HepG2 (cell line): ENCODE results near the gene TMEM53. TPM values are rescaled to one million over a fixed set of nuclear protein-coding genes. Genes with fewer than 3 reads are reported as not detected.

Experiments
- ATAC-seq: fragments of 200-7000 bp; cut with Tn5 transposase; 3 replicates; pipeline ENCODE4 v1.9.1; 2020; ENCODE audit warnings: mild to moderate bottlenecking, moderate library complexity
- BruUV-seq: library from RNA; stranded (reverse); fragments of 400-500 nt; replicated peaks from 2 replicates; lab custom pipeline; 2021; lab: Mats Ljungman, UMichigan
- CTCF ChIA-PET: fragments of 300-600 bp; formaldehyde crosslinking; extraction: SDS; loops from one replicate; lab custom pipeline; 2021; ENCODE audit warnings: low total read pairs, inconsistent platforms, low intra/inter-chr PET ratio; lab: Yijun Ruan, JAX
- POLR2A ChIA-PET: fragments of 350-600 bp; sonication (Branson Sonifier 250); formaldehyde crosslinking; loops from one replicate; lab custom pipeline; 2020; ENCODE audit warnings: antibody characterized with exemption, inconsistent platforms; lab: Yijun Ruan, JAX
- DNase-seq: peaks from one replicate; pipeline ENCODE4 v3.0.0-alpha.2; 2015; ENCODE audit warnings: low spot score
- FAIRE-seq: peaks from 3 replicates; lab custom pipeline; 2011; peaks lifted over from hg19 to GRCh38; lab: Jason Lieb, UNC
- H2AFZ ChIP-seq: one replicate; pipeline ENCODE4 v1.6.1; 2011; ENCODE audit warnings: low read length, inconsistent platforms
- H3K27ac ChIP-seq: fragments of 300-600 bp; 3 replicates; pipeline ENCODE4 v1.8.0; 2011; ENCODE audit warnings: mixed run types, mild to moderate bottlenecking, mixed read lengths, low read length, inconsistent platforms; ENCODE audit not compliant: insufficient read depth; ENCODE audit errors: extremely low read length
- H3K27me3 ChIP-seq, 2 experiments: fragments of 200-600 bp in 1 of 2; 2 replicates in 1 of 2; 3 replicates in 1 of 2; pipeline versions ENCODE4 v1.6.0 to v1.8.0; 2011; ENCODE audit warnings: low read length in 2 of 2, mild to moderate bottlenecking in 2 of 2, moderate library complexity in 2 of 2, inconsistent platforms in 1 of 2; ENCODE audit not compliant: insufficient read depth in 2 of 2, control insufficient read depth in 1 of 2
- H3K36me3 ChIP-seq, 2 experiments: fragments of 200-600 bp in 1 of 2; replicated peaks in 1 of 2; 2 replicates in 1 of 2; 3 replicates in 1 of 2; pipeline versions ENCODE4 v1.5.1 to v1.8.0; 2011; ENCODE audit warnings: low read length in 2 of 2, inconsistent platforms in 1 of 2; ENCODE audit not compliant: insufficient read depth in 2 of 2, control insufficient read depth in 1 of 2
- H3K4me1 ChIP-seq: 2 replicates; pipeline ENCODE4 v1.5.1; 2012; ENCODE audit warnings: low read length, inconsistent platforms; ENCODE audit not compliant: insufficient read depth
- H3K4me2 ChIP-seq: 2 replicates; pipeline ENCODE4 v1.6.0; 2011; ENCODE audit warnings: low read depth, low read length, inconsistent platforms
- H3K4me3 ChIP-seq, 3 experiments: fragments of 200-600 bp in 1 of 3; sonication (generic), shearing (Covaris generic) in 1 of 3; replicated peaks in 1 of 3; 2 replicates each; pipeline ENCODE4 v1.5.1; 2011 to 2016; ENCODE audit warnings: low read length in 3 of 3, inconsistent platforms in 2 of 3, low read depth in 2 of 3, mild to moderate bottlenecking in 2 of 3, control low read depth in 1 of 3, mixed read lengths in 1 of 3; ENCODE audit not compliant: insufficient read depth in 1 of 3
- H3K79me2 ChIP-seq: one replicate; pipeline ENCODE4 v1.6.1; 2011; ENCODE audit warnings: low read length, inconsistent platforms; ENCODE audit not compliant: insufficient read depth
- H3K9ac ChIP-seq: 2 replicates; pipeline ENCODE4 v1.6.0; 2011; ENCODE audit warnings: mild to moderate bottlenecking, low read depth, low read length, inconsistent platforms; ENCODE audit not compliant: insufficient read depth
- H3K9me3 ChIP-seq: 2 replicates; pipeline ENCODE4 v1.5.1; 2012; ENCODE audit warnings: mild to moderate bottlenecking, low read length
- H4K20me1 ChIP-seq: 2 replicates; pipeline ENCODE4 v1.6.0; 2011; ENCODE audit warnings: inconsistent platforms, mild to moderate bottlenecking, low read length, moderate library complexity; ENCODE audit not compliant: insufficient read depth
- FOXJ3 ChIP-seq: sonication (generic); formaldehyde crosslinking; IDR thresholded peaks from 2 replicates; pipeline ENCODE4 v1.4.0; 2020; ENCODE audit warnings: missing genetic modification reagents, mild to moderate bottlenecking, borderline replicate concordance
- HES4 ChIP-seq: sonication (generic); formaldehyde crosslinking; IDR thresholded peaks from 2 replicates; pipeline ENCODE4 v1.9.0; 2021; ENCODE audit warnings: mild to moderate bottlenecking, missing genetic modification reagents, borderline replicate concordance
- HNF4G ChIP-seq, 2 experiments: sonication (generic) in 1 of 2; formaldehyde crosslinking in 1 of 2; IDR thresholded peaks; 2 replicates each; pipeline versions ENCODE4 v1.4.0 to v1.6.1; 2011 to 2020; ENCODE audit warnings: borderline replicate concordance in 2 of 2, low read depth in 2 of 2, mild to moderate bottlenecking in 2 of 2, low read length in 1 of 2, missing genetic modification reagents in 1 of 2, moderate library complexity in 1 of 2
- KDM3A ChIP-seq: IDR thresholded peaks from 2 replicates; pipeline ENCODE4 v1.6.1; 2018; ENCODE audit warnings: low read depth, missing compliant biosample characterization
- MAFF ChIP-seq: IDR thresholded peaks from 2 replicates; pipeline ENCODE4 v1.6.1; 2011; ENCODE audit warnings: low read depth, low read length, improper control_type of control experiment
- MED13 ChIP-seq: sonication (generic); formaldehyde crosslinking; IDR thresholded peaks from 2 replicates; pipeline ENCODE4 v1.5.0; 2020; ENCODE audit warnings: missing genetic modification reagents
- MEIS2 ChIP-seq: sonication (generic); formaldehyde crosslinking; IDR thresholded peaks from 2 replicates; pipeline ENCODE4 v1.9.0; 2021; ENCODE audit warnings: mild to moderate bottlenecking, missing genetic modification reagents
- NFE2 ChIP-seq: sonication (generic); formaldehyde crosslinking; IDR thresholded peaks from 2 replicates; pipeline ENCODE4 v1.4.0; 2020; ENCODE audit warnings: missing genetic modification reagents
- NFE2L2 ChIP-seq: fragments of 150-350 bp; IDR thresholded peaks from 2 replicates; pipeline ENCODE4 v1.6.1; 2014; ENCODE audit warnings: low read length
- NR2F2 ChIP-seq: IDR thresholded peaks from 2 replicates; pipeline ENCODE4 v1.6.1; 2012; ENCODE audit warnings: low read depth, inconsistent platforms, borderline replicate concordance
- ZNF251 ChIP-seq: sonication (generic); formaldehyde crosslinking; IDR thresholded peaks from 2 replicates; pipeline ENCODE4 v1.9.0; 2021; ENCODE audit warnings: mild to moderate bottlenecking, missing genetic modification reagents
- ZNF616 ChIP-seq: sonication (generic); formaldehyde crosslinking; IDR thresholded peaks from 2 replicates; pipeline ENCODE4 v1.5.0; 2020; ENCODE audit warnings: low read depth, mild to moderate bottlenecking, missing genetic modification reagents
- WGBS: methylation state at CpG from one replicate; pipeline ENCODE4 v1.1.6; 2017; ENCODE audit warnings: low lambda C conversion rate; 5-methylcytosine and 5-hydroxymethylcytosine counted together
- in situ Hi-C: cut with HindIII; loops from 2 replicates; pipeline ENCODE4 v1.10.0; 2017; ENCODE audit warnings: low pct_unique_long_range_greater_than_20kb; ENCODE audit not compliant: extremely low pct_ligation_motif_present
- intact Hi-C: fragments of 100-400 bp; cut with micrococcal nuclease; formaldehyde crosslinking; loops from one replicate; pipeline ENCODE4 v1.10.0; 2022; ENCODE audit not compliant: unreplicated experiment
- polyA plus RNA-seq, 8 experiments: library from polyadenylated mRNA; depleted of rRNA in 3 of 8; stranded (reverse) in 7 of 8; unstranded in 1 of 8; fragments of >200 nt; fragmentation: Illumina TruSeq in 4 of 8; extraction: Trizol in 4 of 8; gene quantifications; 2 replicates each; pipeline versions ENCODE4 v1.2.1 to v1.2.3, GENCODE V29; 2011 to 2016; ENCODE audit warnings: low read depth in 4 of 8, missing spikeins in 1 of 8, mixed read lengths in 1 of 8; ENCODE audit not compliant: insufficient read depth in 1 of 8
- total RNA-seq, 5 experiments: library from RNA; depleted of rRNA; stranded (reverse); fragments of >200 nt; fragmentation: Illumina TruSeq; extraction: Trizol; gene quantifications; 2 replicates each; pipeline ENCODE4 v1.2.3, GENCODE V29; 2016; ENCODE audit warnings: low read depth in 1 of 5
- TF ChIP-seq, protein P1 (sequence below): sonication (generic); formaldehyde crosslinking; IDR thresholded peaks from 2 replicates; pipeline ENCODE4 v1.5.0; 2020; ENCODE audit warnings: mild to moderate bottlenecking, missing genetic modification reagents
- TF ChIP-seq, protein P2 (sequence below): IDR thresholded peaks from 2 replicates; pipeline ENCODE4 v1.6.1; 2016; ENCODE audit warnings: low read depth, control low read depth
- TF ChIP-seq, protein P3 (sequence below): IDR thresholded peaks from 2 replicates; pipeline ENCODE4 v1.6.1; 2016

TMEM53 gene
- total and polyA plus RNA-seq, 2 of the 13 experiments (the other 11 are each of a cell fraction or from before 2014, with no cell fraction given): 12.6 to 20.2 TPM

DNA sequence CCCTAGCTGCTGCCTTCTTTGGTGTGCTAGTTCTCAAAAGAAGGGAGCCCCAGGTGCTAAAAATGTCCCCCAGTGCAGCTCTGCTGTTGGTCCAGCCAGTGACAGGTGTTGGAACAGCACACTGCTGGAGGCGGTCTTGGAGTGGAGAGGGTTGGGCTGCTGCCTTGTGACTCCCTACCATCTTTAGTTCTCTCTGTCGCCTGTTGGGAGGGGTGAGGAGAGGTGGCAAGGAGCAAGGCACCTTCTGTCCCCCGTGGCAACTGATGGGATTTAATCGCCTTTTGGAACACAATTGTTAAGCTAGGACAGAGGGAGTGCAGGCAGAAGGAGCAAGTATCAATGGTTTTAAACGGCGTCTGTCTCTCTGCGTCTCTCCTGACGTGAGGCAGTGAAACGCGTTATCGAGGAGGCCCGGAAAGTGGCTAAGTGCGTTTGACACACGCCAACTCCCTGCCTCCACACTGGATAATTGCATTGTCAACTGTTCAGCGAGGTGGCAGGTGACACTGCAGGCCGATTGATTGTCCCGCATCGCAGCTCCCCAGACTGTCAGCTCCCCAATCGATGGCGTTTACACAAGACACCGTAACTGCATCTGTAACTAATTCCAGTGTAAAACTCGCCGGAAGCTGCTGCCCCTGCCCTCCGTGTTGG is 34.0 kb downstream of the TMEM53 start:
- BruUV-seq: no TSS peak
- ChIA-PET POLR2A (interaction anchor here (1.1 to 2.2 kb wide), 3 partner anchors 9 to 34 kb away, joined by 3 to 14 read pairs (median 5); partner anchors contain the start of genes ARMH1 and TMEM53), CTCF (no interaction called here)
- H3K36me3 ChIP-seq: peaks cover 59 to 94% of the 10 kb centered on the region in 2 experiments
- H3K4me2 ChIP-seq: no peak overlapping the region
- intact Hi-C loops: no loop called here
- WGBS: 96% methylated on average over 24 of the region's 24 CpGs
- H3K9ac ChIP-seq: no peak overlapping the region
- no peaks in the 10 kb centered on the region for H3K79me2 ChIP-seq
- H4K20me1 ChIP-seq: no peaks in the 10 kb centered on the region
- DNase-seq (no peak), ATAC-seq (no peak), FAIRE-seq (no peak)
- H2AFZ ChIP-seq: no peak overlapping the region
- TF ChIP-seq MAFF (no peak), FOXJ3 (CRISPR knock-in tag) (no peak), NFE2L2 (no peak), NFE2 (CRISPR knock-in tag) (no peak), MED13 (CRISPR knock-in tag) (no peak), MEIS2 (CRISPR knock-in tag) (no peak), ZNF616 (CRISPR knock-in tag) (no peak), ZNF251 (CRISPR knock-in tag) (no peak), HES4 (CRISPR knock-in tag) (no peak), KDM3A (CRISPR knock-in tag) (no peak), NR2F2 (no peak), HNF4G (IDR thresholded peaks at IDR 0.05; ENCODE audit: borderline replicate concordance, low read depth, low read length) (no peak), HNF4G (CRISPR knock-in tag; IDR thresholded peaks at IDR 0.05; ENCODE audit: borderline replicate concordance, low read depth) (no peak)
- TF ChIP-seq, protein P1, sequence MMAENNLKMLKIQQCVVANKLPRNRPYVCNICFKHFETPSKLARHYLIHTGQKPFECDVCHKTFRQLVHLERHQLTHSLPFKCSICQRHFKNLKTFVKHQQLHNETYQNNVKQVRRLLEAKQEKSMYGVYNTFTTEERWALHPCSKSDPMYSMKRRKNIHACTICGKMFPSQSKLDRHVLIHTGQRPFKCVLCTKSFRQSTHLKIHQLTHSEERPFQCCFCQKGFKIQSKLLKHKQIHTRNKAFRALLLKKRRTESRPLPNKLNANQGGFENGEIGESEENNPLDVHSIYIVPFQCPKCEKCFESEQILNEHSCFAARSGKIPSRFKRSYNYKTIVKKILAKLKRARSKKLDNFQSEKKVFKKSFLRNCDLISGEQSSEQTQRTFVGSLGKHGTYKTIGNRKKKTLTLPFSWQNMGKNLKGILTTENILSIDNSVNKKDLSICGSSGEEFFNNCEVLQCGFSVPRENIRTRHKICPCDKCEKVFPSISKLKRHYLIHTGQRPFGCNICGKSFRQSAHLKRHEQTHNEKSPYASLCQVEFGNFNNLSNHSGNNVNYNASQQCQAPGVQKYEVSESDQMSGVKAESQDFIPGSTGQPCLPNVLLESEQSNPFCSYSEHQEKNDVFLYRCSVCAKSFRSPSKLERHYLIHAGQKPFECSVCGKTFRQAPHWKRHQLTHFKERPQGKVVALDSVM (CRISPR knock-in tag): no peak
- TF ChIP-seq, protein P2, sequence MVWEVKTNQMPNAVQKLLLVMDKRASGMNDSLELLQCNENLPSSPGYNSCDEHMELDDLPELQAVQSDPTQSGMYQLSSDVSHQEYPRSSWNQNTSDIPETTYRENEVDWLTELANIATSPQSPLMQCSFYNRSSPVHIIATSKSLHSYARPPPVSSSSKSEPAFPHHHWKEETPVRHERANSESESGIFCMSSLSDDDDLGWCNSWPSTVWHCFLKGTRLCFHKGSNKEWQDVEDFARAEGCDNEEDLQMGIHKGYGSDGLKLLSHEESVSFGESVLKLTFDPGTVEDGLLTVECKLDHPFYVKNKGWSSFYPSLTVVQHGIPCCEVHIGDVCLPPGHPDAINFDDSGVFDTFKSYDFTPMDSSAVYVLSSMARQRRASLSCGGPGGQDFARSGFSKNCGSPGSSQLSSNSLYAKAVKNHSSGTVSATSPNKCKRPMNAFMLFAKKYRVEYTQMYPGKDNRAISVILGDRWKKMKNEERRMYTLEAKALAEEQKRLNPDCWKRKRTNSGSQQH (CRISPR knock-in tag): no peak
- TF ChIP-seq, protein P3, sequence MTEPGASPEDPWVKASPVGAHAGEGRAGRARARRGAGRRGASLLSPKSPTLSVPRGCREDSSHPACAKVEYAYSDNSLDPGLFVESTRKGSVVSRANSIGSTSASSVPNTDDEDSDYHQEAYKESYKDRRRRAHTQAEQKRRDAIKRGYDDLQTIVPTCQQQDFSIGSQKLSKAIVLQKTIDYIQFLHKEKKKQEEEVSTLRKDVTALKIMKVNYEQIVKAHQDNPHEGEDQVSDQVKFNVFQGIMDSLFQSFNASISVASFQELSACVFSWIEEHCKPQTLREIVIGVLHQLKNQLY: no peak
- no peaks in the 10 kb centered on the region for H3K4me1 ChIP-seq
- no peak overlapping the region for H3K27ac ChIP-seq
- no peaks in the 10 kb centered on the region for H3K9me3 ChIP-seq
- in situ Hi-C loops: no loop called here
- H3K4me3 ChIP-seq: no peak overlapping the region
- H3K27me3 ChIP-seq: no peaks in the 10 kb centered on the region
